ENCODE results near the gene B3GALT4. TPM values are rescaled to one million over a fixed set of nuclear protein-coding genes. Genes with fewer than 3 reads are reported as not detected.
"Not testable (repeated sequence)": the region's sequence is repeated elsewhere in the genome, so short reads cannot be mapped to it uniquely, and the experiment has no call there.

Gene B3GALT4
- total RNA-seq, 2 donors from 2014 or later, result 10.1 to 13.0 TPM

DNA sequence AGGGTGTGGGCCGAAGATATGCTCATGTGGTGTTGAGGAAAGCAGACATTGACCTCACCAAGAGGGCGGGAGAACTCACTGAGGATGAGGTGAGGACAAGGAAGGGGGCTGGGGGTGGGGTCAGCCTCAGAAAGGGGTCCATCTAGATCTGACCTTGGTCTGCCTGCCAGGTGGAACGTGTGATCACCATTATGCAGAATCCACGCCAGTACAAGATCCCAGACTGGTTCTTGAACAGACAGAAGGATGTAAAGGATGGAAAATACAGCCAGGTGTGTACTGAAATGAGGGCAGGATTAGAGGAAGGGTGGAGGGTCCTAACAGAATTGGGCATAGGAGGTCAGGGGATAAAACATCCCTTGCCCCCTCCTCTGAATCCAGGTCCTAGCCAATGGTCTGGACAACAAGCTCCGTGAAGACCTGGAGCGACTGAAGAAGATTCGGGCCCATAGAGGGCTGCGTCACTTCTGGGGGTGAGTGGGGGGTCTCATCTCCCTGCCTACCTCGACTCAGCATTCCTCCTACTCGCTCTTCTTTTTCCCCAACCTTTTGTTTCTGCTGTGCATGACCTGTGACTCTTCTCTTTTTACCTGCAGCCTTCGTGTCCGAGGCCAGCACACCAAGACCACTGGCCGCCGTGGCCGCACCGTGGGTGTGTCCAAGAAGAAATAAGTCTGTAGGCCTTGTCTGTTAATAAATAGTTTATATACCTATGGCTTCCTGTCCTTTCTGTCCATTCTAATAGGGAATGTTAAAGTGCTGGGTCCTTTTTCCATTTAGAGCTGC is 935 bp upstream of the B3GALT4 start:
- not testable (repeated sequence) for H3K27me3 Mint-ChIP-seq; DNase-seq; H3K36me3 Mint-ChIP-seq (ENCODE audit: low read depth); ATAC-seq; H3K9me3 ChIP-seq (ENCODE audit: control insufficient read depth, low read length, poor library complexity, severe bottlenecking)
- Mint-ChIP-seq H3K4me1 (peaks cover 59% of the 10 kb centered on the region), H3K4me3 (peak overlapping the region; percentile 91), H3K27ac (peak overlapping the region; percentile 99)

DNA sequence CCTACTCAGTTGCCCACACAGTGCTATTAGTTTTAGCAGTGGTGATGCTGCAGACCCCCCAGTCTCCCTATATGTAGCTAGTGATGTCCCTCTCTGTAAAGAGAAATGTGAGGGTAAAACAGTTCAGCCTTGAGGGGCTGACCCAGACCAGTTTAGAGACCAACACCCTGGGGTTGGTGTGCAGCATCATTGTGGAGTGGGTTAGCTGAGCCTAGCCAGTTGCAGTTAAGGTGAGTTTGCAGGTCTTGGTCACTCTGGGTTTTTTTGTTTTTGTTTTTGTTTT is 401 bp upstream of the B3GALT4 start:
- Mint-ChIP-seq H3K36me3 (ENCODE audit: low read depth) (peaks cover 4% of the 10 kb centered on the region), H3K4me3 (peak overlapping the region; percentile 91), H3K27ac (peak overlapping the region; percentile 99), H3K27me3 (no peaks in the 10 kb centered on the region), H3K4me1 (peaks cover 62% of the 10 kb centered on the region)
- no peak for DNase-seq
- H3K9me3 ChIP-seq (ENCODE audit: control insufficient read depth, low read length, poor library complexity, severe bottlenecking), result no peaks in the 10 kb centered on the region
- ATAC-seq, result no peak

GRCh38 chr6:33277663-33278391 is 904 bp downstream of the B3GALT4 start:
- H3K9me3 ChIP-seq (ENCODE audit: control insufficient read depth, low read length, poor library complexity, severe bottlenecking), result no peaks in the 10 kb centered on the region
- peaks cover 55% of the 10 kb centered on the region for H3K4me1 Mint-ChIP-seq
- no peaks in the 10 kb centered on the region for H3K27me3 Mint-ChIP-seq
- no peak for DNase-seq
- H3K4me3 Mint-ChIP-seq, result peak overlapping the region; percentile 91
- peaks cover 4% of the 10 kb centered on the region for H3K36me3 Mint-ChIP-seq (ENCODE audit: low read depth)
- ATAC-seq, result peak; percentile 25
- peak overlapping the region; percentile 99 for H3K27ac Mint-ChIP-seq

GRCh38 chr6:33278392-33278741 is 1.4 kb downstream of the B3GALT4 start:
- Mint-ChIP-seq H3K4me1 (peaks cover 49% of the 10 kb centered on the region), H3K4me3 (peak overlapping the region; percentile 91), H3K36me3 (ENCODE audit: low read depth) (peaks cover 4% of the 10 kb centered on the region), H3K27ac (peak overlapping the region; percentile 99), H3K27me3 (no peaks in the 10 kb centered on the region)
- DNase-seq (no peak), ATAC-seq (no peak)
- no peaks in the 10 kb centered on the region for H3K9me3 ChIP-seq (ENCODE audit: control insufficient read depth, low read length, poor library complexity, severe bottlenecking)

DNA sequence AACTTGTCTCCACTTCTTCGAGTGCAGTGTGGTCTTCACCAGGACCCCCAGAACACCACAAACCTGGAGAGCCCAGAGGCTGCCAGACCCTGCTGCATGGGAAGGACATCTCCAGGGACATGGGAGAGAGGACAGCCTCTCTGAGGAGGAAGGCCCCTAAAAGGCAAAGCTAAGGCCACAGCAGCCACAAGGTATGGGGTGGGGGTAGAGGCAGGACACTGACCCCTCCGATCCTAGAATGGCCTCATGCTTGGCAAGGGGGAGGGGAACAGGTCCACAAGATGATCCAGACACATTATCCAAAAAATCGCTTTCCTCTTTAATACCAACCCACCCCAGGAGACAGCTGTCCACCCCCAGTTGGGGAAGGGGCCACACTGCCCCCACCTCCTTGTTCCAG is 1.9 kb downstream of the B3GALT4 start:
- Mint-ChIP-seq H3K4me3 (no peak overlapping the region), H3K27ac (peak overlapping the region; percentile 99), H3K36me3 (ENCODE audit: low read depth) (peaks cover 4% of the 10 kb centered on the region), H3K4me1 (peaks cover 48% of the 10 kb centered on the region), H3K27me3 (no peaks in the 10 kb centered on the region)
- no peaks in the 10 kb centered on the region for H3K9me3 ChIP-seq (ENCODE audit: control insufficient read depth, low read length, poor library complexity, severe bottlenecking)
- DNase-seq, result no peak
- ATAC-seq, result no peak

GRCh38 chr6:33279257-33279695 is 2.4 kb downstream of the B3GALT4 start:
- peaks cover 46% of the 10 kb centered on the region for H3K4me1 Mint-ChIP-seq
- no peaks in the 10 kb centered on the region for H3K27me3 Mint-ChIP-seq
- ATAC-seq (no peak), DNase-seq (no peak)
- peak overlapping the region; percentile 7 for H3K4me3 Mint-ChIP-seq
- peaks cover 4% of the 10 kb centered on the region for H3K36me3 Mint-ChIP-seq (ENCODE audit: low read depth)
- H3K27ac Mint-ChIP-seq, result peak overlapping the region; percentile 14
- H3K9me3 ChIP-seq (ENCODE audit: control insufficient read depth, low read length, poor library complexity, severe bottlenecking), result no peaks in the 10 kb centered on the region

- H3K9me3 ChIP-seq (ENCODE audit: control insufficient read depth, low read length, poor library complexity, severe bottlenecking), result no peaks in the 10 kb centered on the region
- H3K4me3 Mint-ChIP-seq, result no peak overlapping the region
- no peaks in the 10 kb centered on the region for H3K36me3 Mint-ChIP-seq (ENCODE audit: low read depth)
- DNase-seq (no peak), ATAC-seq (no peak)
- peak overlapping the region; percentile 14 for H3K27ac Mint-ChIP-seq
- no peaks in the 10 kb centered on the region for H3K27me3 Mint-ChIP-seq
- H3K4me1 Mint-ChIP-seq, result peaks cover 41% of the 10 kb centered on the region
Measured at GRCh38 chr6:33279971-33280511, 3.1 kb downstream of the B3GALT4 start.

DNA sequence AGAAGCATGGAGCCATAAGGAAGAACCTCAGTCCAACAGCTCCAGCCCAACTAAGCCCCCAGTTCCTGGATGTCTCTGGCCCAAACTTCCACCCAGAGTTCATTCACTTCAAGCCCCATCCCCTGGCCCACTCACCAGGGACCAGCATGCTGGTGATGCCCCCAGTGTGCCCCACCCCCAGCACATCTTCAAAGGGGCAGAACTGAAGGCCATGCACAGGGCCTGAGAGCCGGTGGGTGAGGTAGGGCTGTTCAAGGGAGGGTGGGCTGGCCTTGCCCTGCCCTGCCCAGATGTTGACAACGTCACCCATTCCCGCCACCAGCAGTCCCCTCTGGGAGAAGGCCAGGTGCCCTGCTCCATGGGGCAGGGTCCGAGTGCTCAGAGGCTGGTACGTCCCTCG is 3.6 kb downstream of the B3GALT4 start:
- H3K36me3 Mint-ChIP-seq (ENCODE audit: low read depth), result no peaks in the 10 kb centered on the region
- H3K4me3 Mint-ChIP-seq, result no peak overlapping the region
- peaks cover 40% of the 10 kb centered on the region for H3K4me1 Mint-ChIP-seq

DNA sequence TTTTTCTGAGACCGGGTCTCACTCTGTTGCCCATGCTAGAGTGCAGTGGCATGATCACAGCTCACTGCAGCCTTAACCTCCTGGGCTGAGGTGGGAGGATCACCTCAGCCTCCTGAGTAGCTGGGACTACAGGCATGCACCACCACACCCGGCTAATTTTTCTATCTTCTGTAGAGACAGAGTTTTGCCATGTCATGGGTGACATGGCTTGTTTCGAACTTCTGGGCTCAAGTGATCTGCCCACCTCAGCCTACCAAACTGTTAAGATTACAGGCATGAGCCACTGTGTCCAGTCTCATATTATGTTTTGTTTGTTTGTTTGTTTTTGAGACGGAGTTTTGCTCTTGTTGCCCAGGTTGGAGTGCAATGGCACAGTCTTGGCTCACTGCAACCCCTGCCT is 8.3 kb downstream of the B3GALT4 start:
- not testable (repeated sequence) for H3K27ac Mint-ChIP-seq; DNase-seq; ATAC-seq; H3K4me3 Mint-ChIP-seq; H3K27me3 Mint-ChIP-seq; H3K36me3 Mint-ChIP-seq (ENCODE audit: low read depth); H3K9me3 ChIP-seq (ENCODE audit: control insufficient read depth, low read length, poor library complexity, severe bottlenecking)
- peaks cover 30% of the 10 kb centered on the region for H3K4me1 Mint-ChIP-seq

More for the DNA sequence above, 3.6 kb downstream of the B3GALT4 start:
- Mint-ChIP-seq H3K27me3 (no peaks in the 10 kb centered on the region), H3K27ac (no peak overlapping the region)
- DNase-seq (no peak), ATAC-seq (no peak)
- H3K9me3 ChIP-seq (ENCODE audit: control insufficient read depth, low read length, poor library complexity, severe bottlenecking), result no peaks in the 10 kb centered on the region

DNA sequence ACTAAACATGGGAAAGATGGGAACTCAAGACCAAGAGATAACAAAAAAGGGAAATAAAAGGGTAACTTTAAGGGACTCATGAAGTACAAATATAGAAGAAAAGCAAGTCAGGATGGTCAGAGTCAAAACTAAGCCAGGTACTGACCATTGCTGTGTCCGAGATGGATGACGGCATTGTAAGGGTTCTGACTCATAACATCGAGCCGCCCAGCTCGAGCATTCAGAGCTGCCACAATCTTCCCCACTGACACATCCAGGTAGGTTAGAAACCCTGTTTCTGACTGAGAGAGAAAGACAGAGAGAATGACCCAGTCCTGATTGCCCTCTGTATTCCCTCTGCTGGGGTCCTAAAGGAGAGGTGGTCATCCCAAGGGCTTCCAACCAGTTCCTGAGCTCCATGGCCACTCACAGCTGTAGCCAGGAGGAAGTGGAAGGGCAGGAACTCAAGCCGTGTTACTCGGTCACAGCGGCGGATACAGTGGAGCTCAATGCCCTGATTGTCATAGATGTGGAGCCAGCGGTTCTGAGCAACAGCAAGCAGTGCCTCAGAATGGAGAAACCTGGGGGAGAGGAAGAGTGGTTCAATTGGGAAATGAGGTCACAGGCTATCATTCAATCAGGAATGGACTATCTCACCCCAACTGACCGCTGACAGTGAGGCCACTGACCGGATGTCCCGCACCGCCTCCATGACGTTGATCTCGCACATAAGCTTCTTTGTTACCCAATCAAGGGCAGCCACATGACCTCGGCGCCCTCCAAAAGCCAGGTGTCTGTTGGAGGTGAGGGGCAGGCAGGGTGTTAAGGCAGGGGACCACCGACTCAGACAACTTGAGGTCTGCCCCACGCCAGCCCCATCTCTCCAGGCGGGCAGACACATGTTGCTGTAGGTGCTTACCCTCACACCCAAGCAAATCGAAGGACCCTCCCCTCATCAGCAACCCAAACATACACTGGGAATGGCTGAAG is 10.3 kb downstream of the B3GALT4 start:
- H3K36me3 Mint-ChIP-seq (ENCODE audit: low read depth), result peaks cover 5% of the 10 kb centered on the region
- peak overlapping the region; percentile 69 for H3K4me3 Mint-ChIP-seq
- no peaks in the 10 kb centered on the region for H3K9me3 ChIP-seq (ENCODE audit: control insufficient read depth, low read length, poor library complexity, severe bottlenecking)
- DNase-seq (no peak), ATAC-seq (no peak)
- no peaks in the 10 kb centered on the region for H3K27me3 Mint-ChIP-seq
- H3K27ac Mint-ChIP-seq, result no peak overlapping the region
- peaks cover 29% of the 10 kb centered on the region for H3K4me1 Mint-ChIP-seq

- no peaks in the 10 kb centered on the region for H3K9me3 ChIP-seq (ENCODE audit: control insufficient read depth, low read length, poor library complexity, severe bottlenecking)
- H3K27me3 Mint-ChIP-seq, result no peaks in the 10 kb centered on the region
- H3K4me3 Mint-ChIP-seq, result peak overlapping the region; percentile 100
- DNase-seq (no peak), ATAC-seq (no peak)
- peaks cover 29% of the 10 kb centered on the region for H3K4me1 Mint-ChIP-seq
- peak overlapping the region; percentile 98 for H3K27ac Mint-ChIP-seq
- peaks cover 5% of the 10 kb centered on the region for H3K36me3 Mint-ChIP-seq (ENCODE audit: low read depth)
Measured at GRCh38 chr6:33288141-33288920, 11.4 kb downstream of the B3GALT4 start.
